ENCODE results near the gene MFSD8. TPM values are rescaled to one million over a fixed set of nuclear protein-coding genes. Genes with fewer than 3 reads are reported as not detected.
A peak's percentile ranks its signal among the peaks of the same experiment; 100 is the strongest.
"Not testable (repeated sequence)": the region's sequence is repeated elsewhere in the genome, so short reads cannot be mapped to it uniquely, and the experiment has no call there.

The MFSD8 gene, protein sequence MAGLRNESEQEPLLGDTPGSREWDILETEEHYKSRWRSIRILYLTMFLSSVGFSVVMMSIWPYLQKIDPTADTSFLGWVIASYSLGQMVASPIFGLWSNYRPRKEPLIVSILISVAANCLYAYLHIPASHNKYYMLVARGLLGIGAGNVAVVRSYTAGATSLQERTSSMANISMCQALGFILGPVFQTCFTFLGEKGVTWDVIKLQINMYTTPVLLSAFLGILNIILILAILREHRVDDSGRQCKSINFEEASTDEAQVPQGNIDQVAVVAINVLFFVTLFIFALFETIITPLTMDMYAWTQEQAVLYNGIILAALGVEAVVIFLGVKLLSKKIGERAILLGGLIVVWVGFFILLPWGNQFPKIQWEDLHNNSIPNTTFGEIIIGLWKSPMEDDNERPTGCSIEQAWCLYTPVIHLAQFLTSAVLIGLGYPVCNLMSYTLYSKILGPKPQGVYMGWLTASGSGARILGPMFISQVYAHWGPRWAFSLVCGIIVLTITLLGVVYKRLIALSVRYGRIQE
- total RNA-seq, result 10 to 100 TPM in 4 of 6 experiments, 1 to 10 TPM in 2; 9.4 to 17.1 (median 13.3) TPM
- long read RNA-seq, full-length matches to known transcripts, result 1 of 2 reads
- long read RNA-seq, partial matches to known transcripts, result 0 of 2 reads
- long read RNA-seq, other reads (novel, unspliced or antisense), result 1 of 2 reads

DNA sequence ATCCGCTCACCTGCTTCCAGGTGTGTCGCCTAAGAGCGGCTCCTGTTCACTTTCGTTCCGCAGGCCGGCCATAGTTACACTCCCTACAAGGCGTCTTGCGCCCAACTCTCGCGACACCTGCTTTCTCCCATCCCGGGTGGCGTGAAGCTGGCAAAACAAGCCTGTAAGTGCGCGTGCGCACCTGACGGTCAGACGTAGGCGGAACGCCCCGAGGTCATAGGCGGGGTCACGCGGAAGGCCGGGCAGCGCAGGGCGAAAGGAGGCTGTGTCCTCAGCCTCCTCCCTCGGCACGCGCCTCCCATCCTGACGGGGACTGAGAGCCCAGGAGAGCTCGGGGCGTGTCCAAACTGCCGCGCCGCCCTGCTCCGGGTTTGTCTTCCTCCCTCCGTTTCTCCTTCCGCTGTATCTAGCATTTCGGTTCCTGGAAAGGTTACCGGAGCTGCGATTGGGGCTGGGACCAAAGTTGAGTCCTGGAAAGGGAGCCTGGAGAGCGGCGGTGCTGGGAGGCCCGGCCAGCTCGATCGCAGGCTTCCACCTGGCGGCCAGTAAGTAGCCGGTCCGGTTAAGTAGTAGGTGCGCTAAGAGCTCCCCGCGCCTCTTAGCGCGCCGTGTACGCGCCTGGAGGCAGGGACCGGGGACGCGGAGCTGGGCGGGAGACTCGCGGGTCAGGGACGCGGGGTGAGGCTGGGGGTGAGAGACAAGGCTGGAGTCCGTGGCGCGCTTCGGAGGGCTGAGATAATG is at the start of gene MFSD8, which contains the start of gene ABHD18:
TSS of gene MFSD8 (minus strand) at position 112 of the 741 bp plus-strand sequence. CDS start at position 72, 40 bp downstream.
TSS of gene ABHD18 (plus strand) at position 345 of the 741 bp plus-strand sequence. CDS start 17,550 bp downstream, outside the sequence.
- ATAC-seq (peak; percentile 96 to 99 (median 98)), DNase-seq (peak; percentile 99 to 100 (median 100))
- no peaks in the 10 kb centered on the region for H3K9me3 ChIP-seq
- H3K27ac ChIP-seq, result peak within 1 kb of the TSS; percentile 88 to 96 (median 95)
- WGBS (ENCODE audit: insufficient coverage, low coverage, low lambda C conversion rate, missing lambda C conversion rate), result 1% methylated on average over 18 of the region's 69 CpGs
- H3K36me3 ChIP-seq, result no peaks in the 10 kb centered on the region
- peak within 1 kb of the TSS; percentile 94 to 97 (median 96) for H3K4me3 ChIP-seq
- TF ChIP-seq POLR2A (IDR thresholded peaks at IDR 0.05) (peak; percentile 75), CTCF (IDR thresholded peaks at IDR 0.05) (peak; percentile 25 to 50 (median 28))
- no peaks in the 10 kb centered on the region for H3K27me3 ChIP-seq
- intact Hi-C loops (cut with DNase I), result no loop called here
- H3K4me1 ChIP-seq, result peaks cover 0 to 15% (median 0%) of the 10 kb centered on the region in 4 donors

DNA sequence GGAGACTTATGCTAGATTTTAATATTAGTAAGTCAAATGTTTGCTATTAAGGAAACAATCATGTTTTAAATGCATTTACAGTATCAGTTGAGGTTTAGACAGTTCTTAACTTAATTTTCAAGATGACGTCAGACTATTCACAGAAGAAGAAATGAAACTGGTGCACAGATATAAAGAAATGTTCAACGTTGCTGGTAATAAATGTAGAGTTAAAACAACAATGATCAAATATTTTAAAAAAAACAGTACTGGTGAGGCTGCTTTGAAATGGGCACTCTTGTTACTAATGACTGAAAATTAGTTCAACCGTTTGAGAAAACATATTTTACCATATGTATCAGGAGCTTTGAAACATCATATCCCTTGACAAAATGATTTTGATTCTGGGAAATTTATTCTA is 44.5 kb upstream of the MFSD8 start:
- H3K27ac ChIP-seq, result no peak overlapping the region

DNA sequence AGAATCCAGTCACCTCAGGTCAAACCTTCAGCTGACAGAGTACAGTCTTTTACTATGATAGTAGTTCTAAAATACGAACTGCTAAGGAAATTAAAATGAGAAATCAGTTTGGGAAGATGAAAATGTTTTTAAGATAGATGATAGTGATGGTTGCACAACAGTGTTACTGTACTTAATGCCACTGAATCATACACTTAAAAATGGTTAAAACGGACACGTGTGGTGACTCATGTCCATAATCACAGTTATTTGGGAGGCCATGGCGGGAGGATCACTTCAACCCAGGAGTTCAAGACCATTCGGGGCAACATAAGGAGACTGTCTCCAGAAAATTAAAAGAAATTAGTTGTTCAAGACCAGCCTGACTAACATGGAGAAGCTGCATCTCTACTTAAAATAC is 41.6 kb upstream of the MFSD8 start:
- no peak overlapping the region for H3K27ac ChIP-seq
- intact Hi-C loops (cut with DNase I), result no loop called here
- H3K9me3 ChIP-seq, result no peaks in the 10 kb centered on the region
- H3K4me1 ChIP-seq, result no peaks in the 10 kb centered on the region
- peaks cover 0 to 4% (median 0%) of the 10 kb centered on the region in 4 donors for H3K36me3 ChIP-seq
- no peak for DNase-seq
- no peak for TF ChIP-seq POLR2A (IDR thresholded peaks at IDR 0.05)
- no peak for TF ChIP-seq CTCF (IDR thresholded peaks at IDR 0.05)
- no peaks in the 10 kb centered on the region for H3K27me3 ChIP-seq
- no peak for ATAC-seq
- no peak overlapping the region for H3K4me3 ChIP-seq
- 98% methylated on average over 5 of the region's 5 CpGs for WGBS (ENCODE audit: insufficient coverage, low coverage, low lambda C conversion rate, missing lambda C conversion rate)

More for the DNA sequence above, 44.5 kb upstream of the MFSD8 start:
- DNase-seq (no peak), ATAC-seq (no peak)
- 71% methylated on average over 3 of the region's 3 CpGs for WGBS (ENCODE audit: insufficient coverage, low coverage, low lambda C conversion rate, missing lambda C conversion rate)
- intact Hi-C loops (cut with DNase I), result no loop called here
- no peaks in the 10 kb centered on the region for H3K9me3 ChIP-seq
- no peaks in the 10 kb centered on the region for H3K36me3 ChIP-seq
- H3K4me1 ChIP-seq, result no peaks in the 10 kb centered on the region
- no peak for TF ChIP-seq POLR2A (IDR thresholded peaks at IDR 0.05)
- no peak for TF ChIP-seq CTCF (IDR thresholded peaks at IDR 0.05)
- H3K27me3 ChIP-seq, result no peaks in the 10 kb centered on the region
- H3K4me3 ChIP-seq, result no peak overlapping the region

- no peaks in the 10 kb centered on the region for H3K4me1 ChIP-seq
- no peak overlapping the region for H3K4me3 ChIP-seq
- no peaks in the 10 kb centered on the region for H3K9me3 ChIP-seq
- 84% methylated on average over 8 of the region's 8 CpGs for WGBS (ENCODE audit: insufficient coverage, low coverage, low lambda C conversion rate, missing lambda C conversion rate)
- intact Hi-C loops (cut with DNase I), result no loop called here
- no peak overlapping the region for H3K27ac ChIP-seq
- no peaks in the 10 kb centered on the region for H3K27me3 ChIP-seq
- peak in 2 of 4 donors; percentile 17 to 27 for ATAC-seq
- peaks cover 0 to 2% (median 0%) of the 10 kb centered on the region in 4 donors for H3K36me3 ChIP-seq
- DNase-seq, result no peak
- TF ChIP-seq CTCF (IDR thresholded peaks at IDR 0.05) (no peak), POLR2A (IDR thresholded peaks at IDR 0.05) (no peak)
Measured at GRCh38 chr4:127997534-127998388, 32.8 kb upstream of the MFSD8 start.

GRCh38 chr4:127996521-127996920 is 31.5 kb upstream of the MFSD8 start:
- H3K4me3 ChIP-seq; ATAC-seq; H3K9me3 ChIP-seq; H3K36me3 ChIP-seq; DNase-seq; H3K27ac ChIP-seq; H3K27me3 ChIP-seq; intact Hi-C loops (cut with DNase I); H3K4me1 ChIP-seq: not testable (repeated sequence)
- 86% methylated on average over 3 of the region's 6 CpGs for WGBS (ENCODE audit: insufficient coverage, low coverage, low lambda C conversion rate, missing lambda C conversion rate)

Measured in right lobe of liver (tissue), 6 donors.